Dedifferentiated amniotic fluid mesenchymal stem cell (primary cell): ENCODE results near the gene UTP11.
"Not testable (repeated sequence)": the region's sequence is repeated elsewhere in the genome, so short reads cannot be mapped to it uniquely, and the experiment has no call there.

Experiments
- DNase-seq: peaks from one replicate; pipeline ENCODE4 v3.0.0-alpha.2; 2016; ENCODE audit errors: extremely low spot score

UTP11 gene, protein sequence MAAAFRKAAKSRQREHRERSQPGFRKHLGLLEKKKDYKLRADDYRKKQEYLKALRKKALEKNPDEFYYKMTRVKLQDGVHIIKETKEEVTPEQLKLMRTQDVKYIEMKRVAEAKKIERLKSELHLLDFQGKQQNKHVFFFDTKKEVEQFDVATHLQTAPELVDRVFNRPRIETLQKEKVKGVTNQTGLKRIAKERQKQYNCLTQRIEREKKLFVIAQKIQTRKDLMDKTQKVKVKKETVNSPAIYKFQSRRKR

GRCh38 chr1:38012363-38013226, at the start of gene UTP11:
Gene UTP11, plus strand, starts transcription at chr1:38012734. Its CDS starts 69 bp downstream, at chr1:38012803.
- peak; percentile 100 for DNase-seq

DNA sequence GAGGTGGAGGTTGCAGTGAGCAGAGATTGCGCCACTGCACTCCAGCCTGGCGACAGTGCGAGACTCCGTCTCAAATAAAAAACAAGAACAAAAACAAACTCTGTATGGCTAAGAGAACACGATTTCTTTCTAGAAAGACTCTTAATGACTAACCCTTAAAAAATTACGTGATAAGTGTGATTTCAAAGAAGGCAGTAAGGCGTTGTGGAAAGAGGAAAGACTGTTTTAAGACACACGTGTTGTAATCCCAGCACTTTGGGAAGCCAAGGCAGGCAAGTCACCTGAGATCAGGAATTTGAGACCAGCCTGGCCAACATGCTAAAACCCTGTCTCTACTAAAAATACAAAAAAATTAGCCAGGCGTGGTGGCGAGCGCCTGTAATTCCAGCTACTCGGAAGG, 48.4 kb upstream of the UTP11 start:
- DNase-seq = not testable (repeated sequence)

- no peak for DNase-seq
Observed at GRCh38 chr1:37965301-37965700, 47.2 kb upstream of the UTP11 start.

- not testable (repeated sequence) for DNase-seq
Observed at GRCh38 chr1:37973684-37974083, 38.9 kb upstream of the UTP11 start.

DNA sequence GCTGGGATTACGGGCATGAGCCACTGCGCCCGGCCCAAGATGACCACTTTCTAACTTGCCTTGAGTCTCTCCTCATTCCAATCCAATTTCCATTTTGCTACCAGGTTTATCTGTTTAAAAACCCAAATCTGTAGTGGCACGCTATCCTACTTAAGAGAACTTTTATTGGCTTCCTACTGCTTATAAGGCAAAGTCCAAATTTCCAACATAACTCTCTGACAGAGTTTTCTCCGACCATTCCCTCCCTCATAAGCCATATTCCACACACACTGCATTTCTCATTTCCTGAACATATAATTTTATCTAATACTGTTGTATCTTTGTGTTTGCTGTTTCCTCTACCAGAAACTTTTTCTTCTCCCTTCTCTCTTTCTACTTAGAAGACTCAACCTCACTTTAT, 38.0 kb upstream of the UTP11 start:
- no peak for DNase-seq

DNA sequence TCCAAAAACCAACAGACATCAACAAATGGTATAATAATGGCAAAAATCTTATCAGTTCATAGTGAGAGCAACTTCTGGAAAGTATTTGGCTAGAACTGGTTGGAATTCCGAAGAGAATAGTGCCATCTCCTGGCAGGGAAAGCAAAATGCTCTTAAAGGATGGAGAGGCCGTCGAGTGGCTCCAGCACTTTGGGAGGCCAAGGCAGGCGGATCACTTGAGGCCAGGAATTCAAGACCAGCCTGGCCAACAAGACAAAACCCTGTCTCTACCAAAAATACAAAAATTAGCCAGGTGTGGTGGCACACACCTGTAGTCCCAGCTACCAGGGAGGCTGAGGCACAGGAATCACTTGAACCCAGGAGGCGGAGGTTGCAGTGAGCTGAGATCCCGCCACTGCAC, 37.5 kb upstream of the UTP11 start:
- peak; percentile 57 for DNase-seq

DNA sequence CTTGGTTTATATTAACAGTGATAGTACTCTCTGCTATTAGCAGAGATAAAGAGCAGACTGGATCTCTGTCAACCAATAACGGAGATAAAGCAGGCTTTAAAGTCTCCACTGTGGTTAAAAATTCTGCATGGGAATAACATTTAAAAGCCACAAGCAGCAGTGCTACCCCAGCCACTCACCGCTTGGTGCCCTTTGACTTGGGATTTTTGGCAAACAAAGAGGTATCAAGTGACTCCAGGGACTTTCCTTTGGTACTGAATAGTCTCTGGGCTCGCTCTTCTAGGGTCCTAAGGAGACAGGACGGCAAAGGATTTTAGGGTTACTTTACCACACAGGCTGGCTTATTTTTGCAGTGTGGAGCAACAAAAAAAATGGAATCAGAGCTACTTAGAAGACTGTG, 34.0 kb upstream of the UTP11 start:
- DNase-seq = no peak

- DNase-seq = no peak
Observed at GRCh38 chr1:37983546-37983945, 29.0 kb upstream of the UTP11 start.

DNA sequence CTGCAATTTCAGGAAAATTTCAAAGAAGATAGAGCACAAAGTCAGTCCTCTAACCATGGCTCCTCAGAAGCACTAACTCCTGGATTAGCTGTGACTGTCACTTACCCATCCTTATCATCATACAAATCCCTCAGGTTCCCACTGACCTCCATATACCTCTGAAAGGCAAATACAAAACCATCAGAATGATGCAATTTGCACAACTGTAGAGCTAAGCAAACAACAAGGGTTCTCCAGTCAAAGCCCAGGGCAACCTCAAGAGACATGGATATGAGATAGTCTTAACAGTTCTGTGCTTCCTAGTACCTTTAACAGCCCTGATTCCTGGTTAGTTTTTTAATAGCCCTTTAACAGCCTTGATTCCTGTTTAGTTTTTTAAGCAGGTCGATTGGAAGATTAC, 24.9 kb upstream of the UTP11 start:
- DNase-seq = no peak

DNA sequence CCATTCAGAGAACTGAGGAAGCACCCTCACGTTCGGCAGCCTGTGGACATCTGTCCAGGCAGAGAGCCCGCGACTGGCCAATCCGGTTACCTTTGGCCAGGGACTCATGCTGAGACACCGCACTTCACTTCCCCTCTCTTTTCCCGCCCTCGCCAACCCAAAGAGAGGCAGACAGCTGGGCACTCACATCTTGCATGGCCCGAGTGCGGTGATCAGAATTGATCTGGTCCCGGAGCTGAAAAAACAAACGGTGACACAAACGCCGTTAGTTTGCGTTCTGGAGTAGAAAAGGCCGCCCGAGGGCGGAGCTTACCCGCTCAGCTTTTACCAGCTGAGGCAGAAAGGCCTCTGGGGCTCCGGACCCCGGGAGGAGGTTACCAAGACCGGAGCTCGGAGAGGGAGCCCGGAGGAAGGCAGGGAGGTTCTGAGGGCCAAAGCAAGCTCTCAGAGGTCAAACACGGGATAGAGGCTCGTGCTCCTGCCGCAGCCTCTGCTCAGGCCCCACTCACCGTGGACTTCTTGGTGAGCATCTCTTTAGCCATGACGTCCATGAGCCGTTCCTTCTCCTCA, 23.1 kb upstream of the UTP11 start:
- DNase-seq = no peak

DNA sequence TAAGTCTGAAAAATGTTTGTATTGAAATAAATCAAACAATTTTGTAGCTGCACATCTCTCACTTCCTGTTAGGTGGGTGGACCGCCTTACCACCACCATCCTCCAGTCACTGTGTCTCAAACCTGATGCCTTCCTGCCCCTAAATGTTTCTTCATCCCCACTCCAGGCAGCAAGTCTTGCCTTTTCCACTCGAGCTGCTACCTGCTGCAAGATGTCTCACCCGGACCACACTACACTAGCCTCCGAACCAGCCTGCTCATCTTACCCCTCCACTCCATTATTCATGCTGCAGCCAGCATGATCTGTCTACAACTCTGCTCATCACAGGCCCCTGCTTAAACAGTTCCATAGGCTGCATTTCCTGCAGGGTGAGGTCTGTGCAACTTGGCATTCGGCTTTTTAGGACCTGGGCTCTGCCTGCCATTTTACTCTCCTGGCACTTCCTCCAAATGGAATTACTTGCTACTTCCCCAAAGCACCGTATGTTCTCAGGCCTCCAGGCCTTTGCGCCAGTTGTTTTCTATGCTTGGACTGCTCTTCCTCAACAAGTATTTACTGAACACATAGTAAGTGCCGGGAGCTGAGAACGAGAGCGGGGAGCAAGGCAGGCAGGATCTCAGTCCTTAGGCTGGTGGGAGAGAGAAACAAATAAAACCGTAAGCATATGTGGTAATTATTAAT, 17.5 kb upstream of the UTP11 start:
- no peak for DNase-seq

DNA sequence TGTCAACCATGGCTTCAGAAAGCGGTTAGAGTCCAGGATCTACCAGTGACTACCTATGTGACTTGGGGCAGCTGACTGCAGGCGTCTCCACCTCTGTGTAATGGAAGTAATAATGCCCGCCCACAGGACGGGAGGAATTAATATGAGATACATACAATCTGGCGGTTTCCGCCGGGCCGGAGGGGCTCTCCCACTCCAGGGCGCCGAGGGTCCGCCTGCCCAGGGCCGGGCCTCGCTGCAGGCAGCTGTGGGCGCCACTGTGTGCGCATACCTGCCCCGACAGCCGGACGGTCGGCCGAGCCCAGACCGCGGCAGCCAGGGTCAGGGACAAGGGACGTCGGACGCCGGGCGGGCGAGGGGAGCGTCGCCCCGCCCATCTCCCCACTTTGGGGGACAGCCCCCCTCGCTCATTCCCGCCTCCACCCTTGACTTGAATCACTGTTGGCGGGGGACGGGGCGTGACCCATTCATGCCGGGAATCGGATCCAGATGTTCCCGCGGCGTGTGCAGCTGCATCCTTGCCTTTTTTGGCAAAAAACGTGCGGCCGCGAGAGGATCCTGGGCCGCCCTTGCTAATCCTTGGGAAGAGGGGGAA, 16.7 kb upstream of the UTP11 start:
- peak; percentile 80 for DNase-seq

DNA sequence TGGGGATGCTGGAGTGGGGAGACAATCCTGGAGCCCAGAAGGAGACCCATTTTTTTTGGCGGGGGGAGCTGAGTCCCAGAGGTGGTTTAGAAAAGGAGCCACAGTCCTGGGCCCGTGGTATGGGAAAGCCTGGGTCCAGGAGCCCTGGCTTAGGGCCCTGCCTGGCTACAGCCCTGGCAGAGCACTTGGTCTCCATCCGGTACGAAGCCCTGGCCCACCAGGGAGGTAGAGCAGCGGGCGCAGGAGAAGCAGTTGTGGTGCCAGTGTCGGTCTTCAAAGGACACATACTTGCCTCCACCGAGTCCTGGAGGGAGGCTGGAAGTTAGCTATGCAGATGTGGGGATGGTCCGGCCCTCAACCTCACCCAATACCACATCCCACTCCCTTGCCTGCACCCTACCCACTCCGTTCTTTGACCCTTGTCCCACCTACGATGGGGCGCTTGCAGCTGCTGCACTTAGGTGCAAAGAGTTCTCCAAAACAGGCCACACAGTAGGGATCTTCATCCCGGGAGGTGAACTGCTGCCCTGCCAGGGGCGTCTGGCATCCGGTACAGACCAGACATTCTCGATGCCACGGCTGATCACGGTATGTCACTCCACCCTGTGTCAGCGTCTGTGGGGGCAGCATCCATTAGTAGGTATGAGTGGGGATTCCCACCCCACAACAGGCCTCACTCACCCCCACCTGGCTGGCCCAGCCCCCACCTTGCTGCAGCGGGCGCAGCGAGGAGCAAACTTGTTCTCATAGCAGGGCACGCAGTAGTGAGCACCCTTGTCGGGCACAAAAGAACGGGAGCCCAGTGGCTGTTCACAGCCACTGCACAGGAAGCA, 15.1 kb upstream of the UTP11 start:
- no peak for DNase-seq

GRCh38 chr1:37998089-37998808, 14.3 kb upstream of the UTP11 start:
- no peak for DNase-seq

DNA sequence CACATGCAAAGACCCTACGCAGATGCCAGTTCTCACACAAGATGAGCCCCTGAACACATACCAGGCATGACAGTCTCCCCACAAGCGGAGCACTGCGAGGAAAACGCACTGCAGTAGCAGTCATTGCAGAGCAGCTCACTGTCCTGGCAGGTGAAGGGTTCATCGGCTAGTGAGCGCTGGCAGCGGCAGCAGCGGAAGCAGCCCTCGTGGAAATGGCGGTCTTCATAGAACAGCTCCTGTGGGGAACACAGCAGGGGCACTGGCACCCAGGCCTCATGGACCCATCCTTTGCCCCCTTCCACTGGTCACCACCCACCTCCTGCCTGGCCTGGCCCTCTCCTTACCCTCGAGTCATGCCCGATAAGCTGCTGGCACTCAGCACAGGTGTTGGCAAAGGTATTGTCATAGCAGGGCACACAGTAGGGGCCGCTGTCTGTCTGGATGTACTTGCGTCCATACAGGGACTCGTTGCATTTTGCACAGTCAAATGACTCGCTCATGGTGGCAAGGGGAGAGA, 13.6 kb upstream of the UTP11 start:
- DNase-seq = no peak

DNA sequence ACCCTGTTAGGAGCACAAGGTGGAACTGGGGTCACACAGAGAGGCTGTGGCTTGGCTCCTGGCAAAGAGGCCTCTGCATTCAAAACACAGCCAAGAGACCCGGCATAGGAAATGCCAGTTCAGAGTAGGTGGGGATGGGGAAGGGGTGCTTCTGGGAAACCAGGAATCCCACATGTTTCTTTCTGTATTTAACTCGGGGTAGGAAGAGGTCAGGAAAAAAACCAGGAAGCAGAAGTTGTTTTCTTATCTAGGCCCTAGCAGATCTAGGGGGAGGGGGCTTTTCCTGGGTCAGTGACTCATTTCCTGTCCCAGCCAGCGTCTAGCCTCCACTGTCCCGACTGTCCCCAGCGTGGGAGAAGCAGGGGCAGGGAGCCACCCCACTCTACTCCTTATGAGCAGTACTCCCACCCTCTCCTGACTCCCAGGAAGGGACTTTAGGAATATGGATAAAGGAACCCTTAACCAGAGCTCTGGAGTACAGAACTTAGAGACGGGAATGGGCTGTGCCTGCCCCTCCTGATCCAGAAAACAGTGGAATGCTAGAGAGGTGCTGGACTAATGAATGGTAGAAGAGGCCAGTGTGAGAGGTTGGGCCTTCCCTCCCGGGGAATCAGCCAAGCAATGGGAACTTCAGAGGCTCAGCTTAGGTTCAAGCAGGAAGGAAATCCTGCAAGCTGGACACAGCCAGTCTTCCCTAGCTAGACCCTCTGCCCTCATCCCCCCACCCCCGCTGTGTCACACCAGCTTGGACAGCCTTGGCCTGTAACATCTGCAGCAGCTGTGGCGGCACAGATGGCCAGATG, 12.9 kb upstream of the UTP11 start:
- DNase-seq = no peak

DNA sequence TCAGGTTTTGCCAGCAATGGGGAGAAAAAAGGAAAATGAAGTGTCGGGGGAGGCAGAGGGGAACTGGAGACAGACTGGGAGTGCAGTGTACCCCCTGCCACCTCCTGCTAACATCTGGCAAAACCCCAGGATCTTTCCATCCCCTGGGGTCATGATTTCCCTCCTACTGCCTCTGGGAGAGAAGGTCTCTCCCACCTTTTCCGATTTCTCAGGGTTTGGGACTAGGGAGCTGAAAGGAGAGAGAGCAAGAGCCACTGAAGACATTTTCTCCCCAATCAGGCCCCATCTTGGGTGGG, 12.4 kb upstream of the UTP11 start:
- no peak for DNase-seq

GRCh38 chr1:38000529-38001455, 11.7 kb upstream of the UTP11 start:
- DNase-seq = peak; percentile 44
